ENCODE results near the gene LRRC45.

Gene LRRC45

GRCh38 chr17:82053130-82053529, 30.0 kb downstream of the LRRC45 start:
- no peak for DNase-seq (ENCODE audit: low spot score)

DNA sequence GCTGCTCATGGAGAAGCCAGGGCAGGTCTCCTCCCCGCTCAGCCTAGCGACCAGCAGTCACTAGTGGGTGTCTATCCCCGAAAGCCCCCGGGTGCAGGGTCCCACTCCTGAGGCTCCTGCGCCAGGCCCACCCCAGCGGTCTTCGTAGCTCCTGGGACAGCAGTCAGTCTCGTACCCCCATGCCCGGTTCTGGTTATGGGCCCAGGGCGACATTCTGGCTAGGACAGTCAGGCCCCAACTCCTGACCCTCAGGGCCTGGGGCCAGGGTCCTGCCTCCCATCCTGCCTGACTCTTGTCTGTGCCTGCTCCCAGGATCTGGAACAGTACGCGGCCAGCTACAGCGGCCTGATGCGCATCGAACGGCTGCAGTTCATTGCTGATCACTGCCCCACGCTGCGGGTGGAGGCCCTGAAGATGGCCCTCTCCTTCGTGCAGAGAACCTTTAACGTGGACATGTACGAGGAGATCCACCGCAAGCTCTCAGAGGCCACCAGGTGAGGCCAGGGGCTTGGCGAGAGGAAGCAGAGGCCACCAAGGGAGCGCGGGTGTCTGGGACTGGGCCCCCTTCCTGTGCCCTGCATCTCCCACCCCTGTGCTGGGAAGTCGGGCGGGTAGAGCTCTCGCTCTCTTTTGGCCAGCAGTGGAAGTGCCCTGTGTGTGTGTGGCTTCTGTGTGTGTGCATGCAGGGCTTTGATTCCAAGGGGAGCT, 30.6 kb downstream of the LRRC45 start:
- no peak for DNase-seq (ENCODE audit: low spot score)

DNA sequence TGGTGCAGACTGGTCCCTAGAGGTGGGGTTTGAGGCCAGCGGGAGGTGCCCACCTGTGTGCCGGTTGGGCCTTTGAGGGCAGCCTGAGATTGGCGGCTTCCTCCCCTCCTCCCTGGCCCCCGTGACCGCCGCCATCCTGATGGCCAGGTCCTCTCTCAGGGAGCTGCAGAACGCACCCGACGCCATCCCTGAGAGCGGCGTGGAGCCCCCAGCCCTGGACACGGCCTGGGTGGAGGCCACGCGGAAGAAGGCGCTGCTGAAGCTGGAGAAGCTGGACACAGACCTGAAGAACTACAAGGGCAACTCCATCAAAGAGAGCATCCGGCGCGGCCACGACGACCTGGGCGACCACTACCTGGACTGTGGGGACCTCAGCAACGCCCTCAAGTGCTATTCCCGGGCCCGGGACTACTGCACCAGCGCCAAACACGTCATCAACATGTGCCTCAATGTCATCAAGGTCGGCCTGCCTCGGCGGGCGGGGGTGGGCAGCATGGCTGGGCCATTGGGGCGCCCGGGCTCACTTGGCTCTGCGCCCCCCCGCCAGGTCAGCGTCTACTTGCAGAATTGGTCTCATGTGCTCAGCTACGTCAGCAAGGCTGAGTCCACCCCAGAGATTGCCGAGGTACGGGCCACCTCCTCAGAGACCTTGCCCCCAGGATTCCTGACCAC, 31.4 kb downstream of the LRRC45 start:
- DNase-seq (ENCODE audit: low spot score), result no peak

DNA sequence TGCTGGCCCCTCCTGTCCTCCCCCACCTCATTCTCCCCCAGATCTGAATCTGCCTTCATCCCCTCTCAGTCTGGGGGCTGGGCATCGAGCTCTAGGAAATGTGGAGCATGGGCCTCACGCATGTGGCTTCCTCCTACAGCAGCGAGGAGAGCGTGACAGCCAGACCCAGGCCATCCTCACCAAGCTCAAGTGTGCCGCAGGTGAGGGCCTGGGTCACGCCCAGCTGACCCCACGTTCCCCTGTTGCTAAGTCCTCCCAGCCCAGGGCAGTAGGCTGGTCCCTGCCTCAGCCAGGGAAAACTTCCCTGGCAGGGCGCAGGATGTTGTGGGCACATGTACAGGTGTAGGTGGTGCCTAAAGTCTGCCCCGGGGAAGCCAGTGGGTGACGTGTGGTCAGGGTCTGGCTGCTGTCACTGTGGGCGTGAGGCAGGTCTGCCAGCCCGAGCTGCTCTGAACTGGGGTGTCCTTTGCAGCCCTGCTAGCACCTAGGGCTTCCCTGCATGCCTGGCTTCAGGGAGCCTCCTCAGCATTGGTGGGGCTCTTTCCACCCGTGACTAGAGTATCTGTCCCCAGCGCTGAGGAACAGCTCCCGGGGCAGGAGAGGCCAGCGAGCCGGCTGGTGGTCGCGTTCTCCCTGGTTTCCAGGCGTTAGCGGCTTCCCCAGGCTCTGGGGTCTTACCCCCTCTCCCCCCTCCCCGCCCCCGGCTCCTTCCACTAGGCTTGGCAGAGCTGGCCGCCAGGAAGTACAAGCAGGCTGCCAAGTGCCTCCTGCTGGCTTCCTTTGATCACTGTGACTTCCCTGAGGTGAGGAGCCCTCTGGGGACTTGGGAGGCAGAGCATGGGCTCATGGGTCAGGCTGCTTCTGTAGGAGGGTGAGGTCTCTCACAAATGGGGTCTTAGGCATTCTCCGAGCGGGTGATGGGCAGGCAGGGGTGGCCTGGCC, 32.2 kb downstream of the LRRC45 start:
- no peak for DNase-seq (ENCODE audit: low spot score)

DNA sequence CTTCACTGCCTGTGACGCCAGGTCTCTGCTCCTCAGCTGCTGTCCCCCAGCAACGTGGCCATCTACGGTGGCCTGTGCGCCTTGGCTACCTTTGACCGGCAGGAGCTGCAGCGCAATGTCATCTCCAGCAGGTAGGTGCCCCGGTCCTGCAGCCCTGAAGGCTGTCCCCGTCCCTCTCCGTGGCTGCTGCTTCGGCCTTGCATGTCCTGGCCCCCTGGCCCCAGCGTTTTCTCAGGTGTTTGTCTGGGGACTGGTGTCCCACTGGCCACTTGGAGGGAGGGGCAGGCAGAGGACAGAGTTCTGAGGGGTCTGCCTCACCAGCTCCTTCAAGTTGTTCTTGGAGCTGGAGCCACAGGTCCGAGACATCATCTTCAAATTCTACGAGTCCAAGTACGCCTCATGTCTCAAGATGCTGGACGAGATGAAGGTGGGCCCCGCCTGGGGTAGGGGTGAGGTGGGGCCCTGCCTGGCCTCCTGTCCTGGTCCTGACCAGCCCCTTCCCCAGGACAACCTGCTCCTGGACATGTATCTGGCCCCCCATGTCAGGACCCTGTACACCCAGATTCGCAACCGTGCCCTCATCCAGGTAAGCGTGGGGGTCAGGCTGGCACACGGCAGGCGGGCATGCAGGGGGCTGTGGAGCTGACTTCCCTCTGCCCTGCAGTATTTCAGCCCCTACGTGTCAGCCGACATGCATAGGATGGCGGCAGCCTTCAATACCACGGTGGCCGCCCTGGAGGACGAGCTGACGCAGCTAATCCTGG, 33.0 kb downstream of the LRRC45 start:
- no peak for DNase-seq (ENCODE audit: low spot score)

GRCh38 chr17:82056729-82057621, 33.9 kb downstream of the LRRC45 start:
- DNase-seq (ENCODE audit: low spot score), result no peak

GRCh38 chr17:82058230-82058854, 35.2 kb downstream of the LRRC45 start:
- no peak for DNase-seq (ENCODE audit: low spot score)

DNA sequence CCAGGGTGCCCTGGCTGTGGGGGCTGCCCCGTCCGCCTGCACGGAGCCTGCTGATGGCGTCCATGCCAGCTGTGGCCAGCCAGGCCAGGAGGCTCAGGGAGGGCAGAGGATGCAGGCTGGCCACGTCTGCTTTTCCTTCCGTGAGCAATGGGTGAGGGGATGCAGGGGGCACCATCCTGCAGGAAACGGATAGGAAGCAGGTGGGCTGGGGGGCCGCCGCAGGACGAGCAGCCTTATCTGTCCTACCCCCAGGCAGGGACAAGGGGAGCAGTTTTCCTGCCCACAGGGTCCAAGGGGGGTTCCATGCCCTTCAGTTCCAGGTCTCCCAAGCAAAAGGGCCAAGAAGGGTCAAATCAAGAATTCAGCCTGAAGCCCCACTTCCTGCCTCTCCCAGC, 35.7 kb downstream of the LRRC45 start:
- no peak for DNase-seq (ENCODE audit: low spot score)

- DNase-seq (ENCODE audit: low spot score), result no peak
These were observed 36.3 kb downstream of the LRRC45 start for GRCh38 chr17:82059272-82060000.

DNA sequence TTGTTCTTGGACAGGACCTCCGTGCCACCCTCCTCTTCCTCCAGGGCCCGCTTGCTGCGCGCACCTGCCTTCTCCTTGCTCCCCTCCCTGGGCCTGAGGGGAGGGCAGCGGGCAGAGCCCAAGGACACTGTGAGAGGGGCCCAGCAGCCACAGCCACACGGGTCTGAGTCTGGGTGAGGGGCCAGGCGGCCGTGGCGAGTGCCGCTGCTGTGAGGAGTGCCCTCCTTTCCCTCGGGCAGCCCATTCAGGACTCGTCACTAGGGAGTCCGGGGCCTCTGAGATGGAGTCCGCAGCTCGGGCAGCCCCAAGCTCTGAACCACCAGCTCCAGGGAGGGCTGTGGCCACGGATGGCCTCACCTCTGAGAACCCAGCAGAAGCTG, 36.9 kb downstream of the LRRC45 start:
- DNase-seq (ENCODE audit: low spot score), result no peak

DNA sequence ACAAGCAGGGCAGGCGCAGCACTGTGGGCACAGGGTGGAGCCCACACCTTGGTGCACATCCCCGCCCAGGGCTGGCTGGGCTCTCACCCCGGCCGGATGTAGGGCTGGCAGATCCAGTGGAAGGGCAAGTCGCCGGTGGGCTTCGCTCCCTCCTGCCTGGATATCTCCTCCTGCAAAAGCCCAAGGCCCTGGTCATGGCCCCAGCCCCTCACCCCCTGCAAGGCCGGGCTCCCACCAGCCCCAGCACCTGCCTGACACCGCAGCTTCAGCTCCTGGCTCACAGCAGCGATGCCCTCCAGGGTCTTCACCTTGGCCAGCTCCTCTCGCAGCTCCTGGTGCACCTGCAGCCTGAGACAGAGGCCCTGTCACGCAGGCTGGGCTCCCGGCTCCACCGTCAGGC, 37.5 kb downstream of the LRRC45 start:
- no peak for DNase-seq (ENCODE audit: low spot score)

GRCh38 chr17:82061047-82061925, 38.2 kb downstream of the LRRC45 start:
- no peak for DNase-seq (ENCODE audit: low spot score)

DNA sequence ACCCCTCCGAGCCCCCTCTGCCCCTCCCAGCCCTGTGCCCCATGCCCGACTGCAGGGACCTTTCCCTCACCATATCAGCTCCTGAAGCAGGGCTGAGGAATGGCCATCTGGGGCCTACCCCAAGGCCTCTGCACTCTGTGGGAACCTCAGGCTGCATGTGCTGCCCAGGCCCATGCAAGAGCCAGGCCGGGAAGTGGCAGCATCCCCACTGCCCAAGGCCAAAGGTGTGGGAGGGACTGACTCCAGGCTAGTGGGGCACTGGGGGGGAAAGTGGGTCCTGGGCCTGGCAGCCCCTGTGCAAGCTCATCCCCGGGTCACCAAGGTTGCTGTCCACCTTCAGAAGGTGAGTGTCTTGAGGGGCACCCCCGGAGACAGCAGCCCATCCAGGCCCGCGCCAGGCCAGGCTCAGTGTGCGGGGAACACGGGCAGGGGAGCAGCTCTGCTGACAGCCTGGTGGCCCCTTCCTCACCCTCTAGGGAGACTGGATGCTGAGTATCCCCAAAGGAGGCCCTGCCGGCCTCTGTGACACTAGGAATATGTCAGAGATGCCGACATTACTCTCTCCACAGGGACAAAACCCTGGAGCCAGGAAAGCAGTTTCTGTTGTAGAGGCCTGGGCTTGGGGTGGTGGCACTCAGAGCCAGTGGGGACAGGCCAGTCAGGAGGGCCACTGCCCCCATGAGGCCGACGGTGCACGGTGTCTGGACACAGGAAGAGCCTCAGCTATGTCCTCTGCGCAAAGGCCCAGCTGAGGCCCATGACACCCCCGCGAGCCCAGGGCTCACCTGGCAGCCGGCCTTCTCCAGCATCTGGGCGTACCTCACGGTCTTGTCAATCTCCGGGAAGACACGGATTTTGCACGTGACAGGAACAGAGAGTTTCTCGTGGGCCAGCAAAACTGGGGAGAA, 39.2 kb downstream of the LRRC45 start:
- DNase-seq (ENCODE audit: low spot score), result no peak

DNA sequence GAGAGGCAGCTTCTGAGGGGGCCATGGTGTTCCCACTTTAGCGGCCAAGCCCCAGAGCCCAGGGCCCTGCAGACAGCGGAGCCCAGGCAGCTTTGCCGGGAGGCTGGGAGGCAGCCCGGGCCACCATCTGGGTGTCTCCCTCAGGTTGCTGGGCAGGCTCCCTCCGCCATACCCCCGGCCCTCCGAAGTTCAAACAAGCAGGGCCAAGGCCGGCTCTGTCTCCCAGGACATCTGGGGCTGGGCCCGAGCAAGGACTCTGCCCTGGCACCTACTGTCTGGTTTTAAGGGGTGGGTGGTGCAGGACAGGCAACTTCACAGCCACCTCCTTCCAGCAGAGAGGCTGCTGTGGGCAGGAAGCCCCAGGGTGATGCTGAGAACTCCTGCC, 39.9 kb downstream of the LRRC45 start:
- DNase-seq (ENCODE audit: low spot score), result no peak

DNA sequence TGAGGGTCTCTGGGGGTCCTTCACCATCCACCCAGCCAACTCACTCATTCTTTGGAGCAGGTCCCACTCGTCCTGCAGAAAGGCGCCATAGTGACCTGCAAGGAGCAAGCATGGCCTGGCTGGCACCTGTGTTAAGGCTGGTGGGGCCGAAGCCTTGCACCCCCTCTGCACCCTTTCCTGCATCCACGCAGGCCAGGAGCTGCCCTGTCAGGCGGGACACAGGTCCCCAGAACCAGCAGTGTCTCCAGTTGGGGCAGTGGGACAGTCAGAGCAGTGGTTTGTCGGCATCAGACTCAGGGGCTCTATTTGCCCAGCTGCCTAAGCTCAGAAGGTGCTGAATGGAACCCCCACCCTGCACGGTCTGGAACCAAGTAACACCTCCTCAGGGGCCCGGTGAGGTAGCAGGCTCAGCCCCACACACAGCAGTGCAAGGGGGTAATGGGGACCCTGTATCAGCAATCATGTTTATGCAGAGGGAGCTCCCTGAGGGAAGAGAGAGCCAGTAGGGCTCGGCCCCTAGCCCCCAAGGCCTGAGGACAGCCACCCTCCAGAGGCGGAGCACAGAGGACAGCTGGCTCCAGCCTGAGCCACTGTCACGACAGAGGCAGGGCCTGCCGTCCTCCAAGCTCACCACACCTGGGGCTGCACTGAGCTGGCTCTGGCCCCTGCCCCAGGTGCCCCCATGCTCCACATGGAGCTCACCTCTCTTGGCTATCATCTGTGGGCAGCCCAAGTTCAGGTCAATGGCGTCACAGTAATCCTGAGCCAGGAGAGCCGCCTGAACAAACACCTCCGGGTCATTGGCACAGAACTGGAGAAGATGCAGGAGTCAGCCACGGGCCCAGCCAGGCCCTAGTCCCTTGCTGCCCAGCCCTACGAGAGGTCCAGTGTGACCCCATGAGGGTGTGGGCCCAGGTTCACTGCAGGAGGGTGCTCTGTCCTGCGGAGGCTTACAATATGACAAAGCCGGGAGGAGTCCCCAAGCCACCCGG, 40.6 kb downstream of the LRRC45 start:
- no peak for DNase-seq (ENCODE audit: low spot score)

- DNase-seq (ENCODE audit: low spot score), result peak; percentile 14
These were observed 41.5 kb downstream of the LRRC45 start for GRCh38 chr17:82064433-82065192.
